ENCODE measurements around the gene ECEL1. TPM values are rescaled to one million over a fixed set of nuclear protein-coding genes. Genes with fewer than 3 reads are reported as not detected.

The ECEL1 gene
- polyA plus RNA-seq, 1 donor: 0.39 TPM

DNA sequence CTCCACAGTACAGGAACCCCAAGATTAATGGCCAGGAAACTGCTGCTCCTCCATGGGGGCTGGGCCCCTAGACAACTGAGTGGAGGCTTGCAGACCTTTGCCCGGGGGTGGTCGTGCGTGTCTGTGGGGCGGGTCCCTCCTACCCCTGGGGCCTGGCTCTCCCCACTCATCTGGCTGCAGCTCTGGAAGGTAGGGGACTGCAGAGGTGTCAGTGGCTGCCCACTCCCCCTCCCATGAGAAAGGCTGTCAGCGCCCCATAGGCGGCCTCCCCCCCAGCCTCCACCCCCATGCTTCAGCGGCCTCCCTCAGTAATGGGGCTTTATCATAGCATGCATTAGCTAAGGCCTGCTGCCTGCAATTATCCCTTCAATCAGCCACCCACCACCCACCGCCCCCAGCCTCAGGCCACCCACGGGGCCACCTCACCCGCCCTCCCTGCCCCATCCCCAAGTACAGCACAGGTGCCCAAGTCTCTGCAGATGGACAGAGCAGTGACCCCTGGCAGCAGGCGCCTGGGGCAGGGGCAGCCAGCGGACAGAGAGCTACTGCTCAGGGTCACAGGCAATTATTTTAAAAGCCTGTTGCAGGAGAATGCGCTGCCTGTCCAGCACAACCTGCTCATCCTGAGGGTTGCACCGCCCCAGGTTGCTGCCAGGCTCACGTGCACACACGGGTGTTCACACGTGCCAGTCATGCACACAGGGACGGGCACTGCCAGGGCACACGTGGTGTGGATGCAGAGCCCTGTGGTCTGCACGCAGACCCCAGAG is 9.1 kb upstream of the ECEL1 start:
- DNase-seq: no peak

DNA sequence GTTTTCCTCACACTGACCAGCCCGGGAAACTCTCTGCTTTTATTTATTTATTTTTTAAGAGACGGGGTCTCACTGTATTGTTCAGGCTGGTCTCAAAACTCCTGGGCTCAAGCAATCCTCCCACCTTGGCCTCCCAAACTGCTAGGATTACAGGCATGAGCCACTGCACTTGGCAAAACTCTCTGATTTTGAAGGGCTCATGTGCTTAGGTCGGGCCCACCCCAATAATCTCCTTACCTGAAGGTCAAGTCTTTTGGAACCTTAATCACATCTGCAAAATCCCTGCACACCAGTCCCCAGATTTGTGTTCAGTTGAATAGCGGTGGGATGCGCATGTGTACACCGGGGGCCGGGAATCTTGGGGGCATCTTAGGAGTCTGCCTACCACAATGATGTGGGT is 7.7 kb upstream of the ECEL1 start:
- DNase-seq: no peak

DNA sequence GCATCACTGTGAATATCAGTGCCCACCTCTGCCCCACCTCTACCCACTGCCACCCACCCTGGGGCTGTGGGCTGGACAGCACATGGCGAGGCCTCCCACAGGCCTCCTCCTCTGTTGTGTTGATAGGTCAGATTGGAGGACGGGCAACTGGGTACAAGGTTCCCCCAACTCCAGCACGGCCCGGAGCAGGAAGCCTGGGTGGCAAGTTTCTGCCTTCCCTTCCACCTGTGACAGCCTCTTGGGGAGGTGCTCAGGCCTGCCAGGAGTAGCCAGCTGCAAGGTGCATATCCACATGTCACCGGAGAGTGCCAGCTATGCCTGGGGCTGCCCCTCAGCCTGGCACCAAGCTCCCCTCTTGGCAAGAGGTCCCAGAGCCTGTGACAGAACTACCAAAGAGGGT is 6.9 kb upstream of the ECEL1 start:
- DNase-seq: no peak

DNA sequence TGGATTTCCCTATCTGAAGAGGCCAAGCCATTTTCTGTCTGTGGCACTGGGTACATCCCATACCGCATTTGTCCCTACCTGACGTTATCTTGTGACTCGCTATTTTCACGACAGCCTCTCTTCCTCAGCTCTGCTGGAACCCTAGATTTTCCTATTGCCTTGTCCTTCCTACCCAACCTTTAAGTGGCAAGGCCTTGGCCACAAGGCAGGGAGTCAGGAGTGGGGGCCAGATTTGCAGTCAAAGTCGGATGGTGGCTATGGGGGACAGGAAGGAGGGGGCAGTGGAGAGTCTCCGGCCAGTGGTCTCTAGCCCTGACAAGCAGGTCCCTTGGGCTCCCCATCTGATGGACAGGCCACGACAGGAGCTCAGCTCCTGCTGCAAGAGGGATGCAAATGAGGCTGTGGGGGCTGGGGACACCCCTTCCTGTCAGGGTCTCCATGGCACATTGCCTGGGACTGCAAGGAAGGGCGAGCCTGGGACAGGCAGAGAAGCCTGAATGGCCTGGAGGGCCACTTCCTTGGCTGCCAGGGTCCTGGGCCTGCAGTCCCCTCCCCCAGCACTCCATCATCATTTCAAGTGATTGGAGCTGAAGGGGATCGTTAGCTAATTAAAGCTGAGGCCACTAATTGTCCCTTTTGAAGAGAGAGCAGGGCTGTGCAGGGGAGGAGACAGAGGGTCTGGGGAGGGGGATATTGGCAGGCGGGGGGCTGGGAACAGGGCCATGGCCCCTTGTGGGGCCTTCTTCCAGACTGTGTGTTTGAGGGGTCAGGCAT is 6.3 kb upstream of the ECEL1 start:
- no peak for DNase-seq

DNA sequence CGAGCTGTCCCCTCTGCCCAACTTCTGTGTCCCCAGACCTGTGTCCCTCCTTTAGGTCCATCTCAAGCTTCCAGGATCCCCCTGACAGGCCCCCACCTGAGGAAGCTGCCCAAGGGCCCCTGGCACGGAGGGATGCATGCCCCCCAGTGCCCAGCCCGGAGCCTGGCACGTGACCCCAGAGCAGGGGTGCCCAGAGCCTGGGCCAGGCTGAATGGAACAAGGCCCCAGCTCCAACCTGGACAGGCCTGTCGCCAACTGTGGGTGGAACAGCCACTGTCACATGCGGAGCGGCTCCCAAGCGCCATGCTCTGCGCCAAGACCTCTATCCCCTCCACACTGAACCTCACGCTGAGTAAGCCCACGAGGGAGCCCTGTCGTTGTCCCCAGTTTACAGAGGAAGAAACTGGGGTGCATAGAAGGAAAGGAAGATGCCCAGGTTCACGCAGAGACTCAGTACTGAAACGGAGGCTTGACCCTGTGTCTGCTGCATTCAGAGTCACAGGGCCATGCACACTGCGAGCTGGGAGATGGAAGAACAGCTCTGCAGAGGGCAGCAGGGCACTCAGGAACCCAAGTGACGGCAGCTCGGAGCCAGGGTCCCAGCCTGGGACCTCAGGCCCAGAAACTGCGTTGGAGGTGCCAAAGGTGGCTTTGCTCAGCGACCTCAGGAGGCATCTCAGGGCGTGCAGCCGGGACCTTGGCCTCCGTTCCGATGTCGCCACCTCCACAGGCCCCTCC is 5.5 kb upstream of the ECEL1 start:
- DNase-seq: no peak

DNA sequence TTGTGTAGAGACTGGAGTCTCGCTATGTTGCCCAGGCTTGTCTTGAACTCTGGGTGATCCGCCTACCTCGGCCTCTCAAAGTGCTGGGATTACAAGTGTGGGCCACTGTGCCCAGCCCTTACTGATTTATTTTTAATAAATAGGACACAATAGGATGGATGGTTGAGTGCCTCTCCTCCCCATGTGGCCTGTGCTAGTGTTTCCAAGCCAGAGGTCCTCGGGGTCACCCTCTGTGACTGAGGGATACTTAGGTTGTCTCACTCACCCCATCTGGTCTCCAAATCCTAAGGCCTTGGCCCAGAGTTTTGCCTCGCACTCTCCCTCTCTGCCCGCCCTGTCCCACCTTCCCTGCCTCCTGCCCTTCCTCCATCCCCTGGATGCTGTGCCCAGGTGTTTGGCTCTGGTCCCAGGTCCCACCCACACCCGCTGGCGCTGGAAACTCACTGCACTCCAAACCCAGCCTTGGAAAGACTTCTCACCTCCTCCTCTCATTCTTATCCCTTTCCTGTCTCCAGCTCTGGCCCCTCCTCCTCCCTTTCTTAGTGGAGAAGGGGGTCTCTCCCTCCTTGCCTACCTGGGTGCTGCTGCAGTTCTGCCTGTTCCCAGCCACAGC is 4.7 kb upstream of the ECEL1 start:
- DNase-seq: no peak

DNA sequence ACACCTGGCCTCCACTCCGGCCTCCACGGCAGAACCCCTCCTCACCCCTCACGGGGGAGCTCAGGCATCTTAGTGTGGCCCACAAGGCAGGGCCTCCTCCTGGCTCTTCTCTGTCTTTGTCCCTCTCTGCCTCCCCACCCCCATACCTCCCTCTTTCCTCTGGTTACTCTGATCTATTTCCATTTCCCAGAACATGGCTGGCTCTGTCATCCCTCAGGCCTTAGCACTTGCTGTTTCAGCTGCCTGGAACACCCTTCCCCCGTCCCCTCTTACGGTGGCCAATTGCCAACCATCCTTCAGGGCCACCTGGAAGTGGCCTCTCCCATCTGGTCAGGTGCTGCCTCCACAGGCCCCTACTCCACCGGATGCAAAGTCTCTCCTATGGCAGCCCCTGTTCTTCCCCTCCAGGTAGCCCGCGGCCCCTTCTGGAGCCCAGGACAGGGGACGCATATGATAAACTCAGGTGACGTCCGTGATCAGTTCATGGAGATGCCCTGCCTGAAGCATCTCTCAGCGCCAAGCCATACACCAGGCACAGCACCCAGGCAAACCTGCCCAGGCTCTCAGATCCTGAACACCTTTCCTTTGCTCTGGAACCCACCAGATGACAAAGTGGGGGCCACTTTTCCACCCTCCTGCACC is 3.6 kb upstream of the ECEL1 start:
- no peak for DNase-seq

DNA sequence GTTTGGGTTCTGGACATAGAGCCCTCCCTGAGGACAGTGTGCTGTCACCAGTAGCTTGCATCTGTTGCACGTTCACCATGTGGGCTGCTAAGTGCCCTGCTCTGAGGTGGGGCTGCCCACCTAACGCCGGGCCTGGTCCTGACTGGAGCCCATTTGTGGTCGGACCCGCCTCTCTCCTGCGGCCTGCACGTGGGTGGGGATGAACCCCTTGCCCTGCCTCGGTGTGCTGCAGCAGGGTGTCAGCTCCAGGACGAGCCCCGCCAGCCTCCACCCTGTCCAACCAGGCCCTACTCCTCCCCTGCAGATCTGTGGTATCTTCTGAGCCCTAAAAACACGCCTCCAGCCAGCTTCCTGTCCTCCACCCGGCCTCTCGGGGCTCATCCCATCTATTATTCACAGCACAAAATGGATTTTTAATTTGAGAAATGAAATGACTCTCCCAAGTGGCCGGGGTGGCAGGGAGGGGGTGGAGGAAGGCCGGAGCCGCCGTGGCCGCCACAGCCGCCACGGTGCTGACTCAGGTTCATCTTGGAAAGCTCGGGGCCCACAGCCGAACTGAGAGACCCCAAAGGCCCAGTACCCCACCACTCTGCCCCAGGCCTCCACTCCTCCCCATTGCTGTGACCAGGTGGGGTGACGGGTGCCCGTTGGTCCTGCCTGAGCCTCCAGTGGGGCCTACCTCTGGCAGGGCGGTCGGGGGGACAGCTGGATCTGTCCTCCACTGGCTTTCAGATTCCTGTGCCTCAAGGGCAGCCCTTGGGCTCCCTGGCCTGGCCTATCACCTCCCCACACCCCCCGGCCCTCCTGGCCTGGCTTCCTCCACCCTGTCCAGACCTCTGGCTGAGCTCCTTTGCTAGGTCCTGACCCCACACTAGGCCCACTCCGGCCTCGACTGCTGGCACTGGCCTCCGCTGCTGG is 2.8 kb upstream of the ECEL1 start:
- DNase-seq: no peak

DNA sequence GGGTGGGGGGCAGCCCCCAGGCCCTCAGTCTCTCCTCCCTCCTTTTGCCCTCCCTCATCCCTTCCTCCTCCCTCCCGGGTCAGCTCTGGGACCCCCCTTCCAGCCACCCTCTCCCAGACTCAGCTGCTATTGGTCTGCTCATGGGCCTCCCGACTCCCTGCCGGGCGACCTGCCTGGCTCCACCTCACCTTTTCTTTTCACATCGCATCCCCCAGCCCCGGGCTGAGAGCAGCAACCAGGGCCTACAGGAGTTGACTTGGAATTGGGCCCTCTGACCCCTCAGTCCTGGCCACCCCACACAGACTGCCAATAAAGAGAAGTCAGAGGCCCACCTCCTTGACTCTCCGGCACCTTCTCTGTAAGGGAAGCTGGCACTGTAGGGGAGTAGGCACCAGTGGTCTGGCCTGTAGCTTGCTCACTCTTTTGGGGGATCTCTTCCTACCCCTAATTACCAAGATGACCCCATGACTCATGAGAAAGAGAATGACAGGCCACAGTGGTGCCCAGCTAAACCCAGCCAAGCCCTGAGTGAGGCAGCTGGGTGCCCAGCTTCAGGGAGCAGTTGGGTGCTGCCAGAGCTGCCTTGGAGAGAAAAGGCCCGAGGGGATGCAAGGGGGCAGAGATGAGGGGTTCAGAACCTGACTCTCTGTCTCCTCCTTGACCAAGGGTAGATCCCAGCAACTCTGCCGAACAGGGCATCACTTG is 2.0 kb upstream of the ECEL1 start:
- DNase-seq: no peak

DNA sequence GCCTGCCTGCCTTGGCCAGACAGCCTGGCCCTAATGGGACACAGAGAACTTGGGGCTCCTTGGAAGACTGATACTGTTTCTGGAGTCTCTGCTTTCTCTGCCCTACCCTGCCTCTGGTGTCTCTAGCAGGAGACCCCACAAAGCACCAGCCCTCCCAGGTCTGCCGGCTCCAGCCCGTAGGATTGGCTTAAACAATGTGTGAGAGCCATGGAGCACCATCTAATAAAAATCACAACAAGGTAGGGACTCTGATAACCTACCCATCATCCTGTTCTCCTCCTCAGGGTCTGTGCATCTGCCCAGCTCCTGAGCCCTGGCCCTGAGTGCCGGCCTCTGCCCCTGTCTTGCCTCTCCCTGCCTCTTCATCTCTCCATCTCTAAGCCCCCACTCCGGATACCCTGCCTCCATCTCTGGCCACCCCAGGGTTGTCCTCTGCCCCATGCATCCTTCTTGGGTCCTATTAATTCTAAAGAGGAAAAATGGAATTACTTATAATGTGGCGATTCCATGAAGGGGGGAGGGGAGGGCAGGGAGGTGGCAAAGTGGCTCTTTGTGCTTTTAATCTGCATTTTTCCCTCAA is 1.2 kb upstream of the ECEL1 start:
- DNase-seq: no peak

DNA sequence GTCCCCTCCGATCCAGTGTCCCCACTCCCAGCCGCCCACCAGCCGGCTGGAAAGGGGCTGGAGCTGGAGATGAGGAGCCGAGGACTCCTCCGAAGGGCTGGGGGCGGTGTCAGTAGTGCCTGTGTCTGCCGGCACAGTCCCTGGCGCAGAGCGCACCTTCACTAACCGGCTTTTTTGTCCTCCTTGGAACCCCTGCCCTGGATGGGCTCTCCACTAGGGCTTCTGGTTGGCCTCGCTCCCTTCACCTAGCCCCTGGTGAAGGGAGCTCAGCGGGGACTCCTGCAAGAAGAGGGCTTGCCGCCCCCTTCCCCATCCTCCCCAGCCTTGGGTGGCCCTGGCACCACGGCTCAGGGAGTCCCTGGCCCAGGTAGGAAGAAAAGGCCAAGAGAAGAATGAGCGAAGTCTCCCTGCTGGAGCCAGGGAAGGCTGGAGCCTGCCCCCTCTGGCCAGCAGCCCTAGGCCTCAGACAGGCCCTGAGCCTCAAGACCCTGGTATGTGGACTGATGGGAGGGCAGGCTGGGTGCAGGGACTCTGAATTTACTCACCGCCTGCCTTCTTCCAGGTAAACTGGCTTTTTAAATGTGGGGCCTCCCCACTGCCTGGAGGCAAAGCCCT is 570 bp upstream of the ECEL1 start:
- DNase-seq: no peak

DNA sequence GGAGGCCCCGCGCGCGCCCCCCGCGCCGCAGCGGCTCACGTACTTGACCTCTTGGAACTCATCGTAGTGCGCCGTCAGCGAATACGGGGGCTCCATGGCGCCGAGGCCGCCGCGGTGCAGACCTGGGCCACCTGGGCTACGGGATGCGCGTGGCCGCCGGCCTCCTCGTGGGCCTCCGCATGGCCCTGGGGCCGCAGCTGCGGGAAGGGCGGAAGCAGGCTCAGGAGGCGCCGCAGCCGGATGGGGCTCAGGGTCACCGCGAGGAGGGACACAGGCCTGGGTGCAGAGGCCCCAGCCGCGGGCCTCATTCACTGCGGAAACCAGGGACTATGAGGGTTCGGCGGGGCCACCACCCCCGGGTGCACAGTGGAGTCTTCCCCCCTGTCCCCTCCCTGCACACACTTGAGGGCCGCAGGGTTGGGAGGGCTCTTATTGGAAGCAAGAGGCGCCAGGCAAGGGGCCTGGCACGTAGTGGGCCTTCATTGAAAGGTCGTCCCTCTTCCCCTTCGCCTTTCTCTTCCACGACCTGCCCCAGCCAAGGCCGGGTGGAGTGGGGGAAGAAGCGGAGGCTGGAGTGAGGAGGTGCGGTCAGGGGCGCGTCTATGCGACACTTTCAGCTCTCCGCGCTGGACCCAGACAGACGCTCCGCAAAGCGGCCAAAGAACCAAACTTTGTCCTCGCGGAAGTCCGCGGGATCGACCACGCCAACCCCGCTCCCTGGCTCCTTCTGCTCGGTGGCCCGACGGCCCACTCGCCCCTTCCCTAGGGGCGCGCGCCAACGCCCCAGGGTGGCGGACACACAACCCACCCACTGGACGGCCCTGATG is 863 bp downstream of the ECEL1 start:
- DNase-seq: no peak

DNA sequence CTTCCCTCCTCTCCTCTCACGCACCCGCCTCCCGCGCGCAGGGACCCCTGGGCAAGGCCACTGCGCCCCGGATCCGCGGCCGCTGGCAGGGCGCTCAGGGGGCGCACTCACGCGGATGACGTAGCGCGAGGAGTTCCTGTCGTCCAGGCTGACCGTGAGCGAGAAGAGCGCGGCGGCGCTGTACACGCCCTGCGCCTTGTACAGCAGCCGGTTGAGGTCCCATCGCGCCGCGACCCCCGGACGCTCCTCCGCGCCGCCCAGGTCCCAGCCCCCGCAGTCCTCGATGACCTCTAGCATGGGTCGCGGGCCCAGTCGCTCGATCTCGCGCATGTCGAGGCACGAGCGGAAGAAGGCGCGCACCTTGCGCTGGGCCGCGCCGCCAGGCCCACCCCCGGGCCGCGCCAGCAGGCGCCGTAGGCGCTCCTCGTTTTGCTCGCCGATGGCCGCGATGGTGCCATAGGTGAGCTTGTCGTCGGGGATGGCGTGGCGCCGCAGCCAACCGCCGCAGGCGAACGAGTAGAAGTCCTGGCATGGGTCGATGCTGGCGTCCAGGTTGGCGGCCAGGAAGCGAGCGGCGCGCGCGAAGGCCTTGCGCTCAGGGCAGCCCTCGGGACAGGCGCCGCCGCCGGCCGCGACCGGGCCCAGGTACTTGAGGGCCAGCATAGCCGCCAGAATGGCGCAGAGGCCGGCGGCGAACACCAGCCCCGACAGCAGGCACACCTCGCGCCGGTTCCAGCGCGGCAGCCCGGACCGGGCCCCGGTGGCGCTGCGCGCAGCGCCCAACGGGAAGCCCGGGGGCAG is 1.7 kb downstream of the ECEL1 start:
- no peak for DNase-seq

DNA sequence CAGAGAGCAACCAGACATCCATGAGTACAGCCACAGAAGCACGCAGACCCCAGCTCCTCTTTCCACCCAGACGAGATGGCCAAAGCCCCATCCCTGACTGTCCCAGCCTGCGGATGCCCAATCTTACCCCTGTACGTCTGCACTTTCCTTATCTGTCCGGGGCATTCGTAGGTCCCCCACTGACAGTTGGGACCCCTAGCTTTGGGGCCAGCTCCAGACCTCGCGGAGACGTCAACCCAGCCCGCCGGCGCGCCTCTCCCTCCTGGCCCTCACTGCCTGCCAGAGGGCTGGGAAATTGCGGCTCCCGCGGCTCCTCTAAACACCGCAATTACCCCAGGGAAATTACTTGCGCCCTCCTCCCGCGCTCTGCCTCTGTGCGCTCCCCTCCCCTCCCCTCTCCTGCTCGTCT is 2.3 kb downstream of the ECEL1 start:
- no peak for DNase-seq

DNA sequence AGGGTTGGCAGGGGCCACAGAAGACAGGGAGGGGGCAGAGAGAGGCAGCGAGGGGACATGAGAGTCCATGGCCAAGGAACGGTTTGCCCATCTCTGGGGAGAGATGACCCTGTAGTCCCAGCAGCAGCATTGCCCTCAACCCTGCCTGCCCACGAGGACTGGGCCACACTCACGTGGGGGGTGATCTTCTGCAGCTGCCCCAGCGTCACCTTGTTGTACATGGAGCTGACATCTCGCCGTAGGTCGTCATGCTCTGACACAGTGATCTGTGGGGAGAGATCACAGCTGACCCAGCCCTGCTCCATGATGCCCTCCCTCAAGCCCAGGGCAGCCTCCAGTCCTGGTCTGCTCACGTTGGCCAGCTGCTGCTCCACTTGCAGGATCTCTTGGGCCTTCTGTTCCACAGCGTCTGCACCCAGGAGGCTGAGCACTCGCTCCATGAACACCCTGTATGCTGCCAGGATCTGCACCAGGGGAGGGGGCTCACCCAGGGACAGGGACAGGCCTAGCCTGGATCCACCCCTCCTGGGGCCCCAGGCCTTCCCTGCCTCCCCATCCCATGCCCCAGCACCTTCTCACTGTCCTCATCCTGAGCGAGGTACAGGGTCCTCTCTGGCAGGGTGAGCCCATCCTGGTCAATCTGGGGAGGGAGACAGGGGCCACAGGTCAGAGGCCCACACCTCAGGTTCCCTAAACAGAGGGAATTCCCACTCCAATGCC is 2.8 kb downstream of the ECEL1 start:
- no peak for DNase-seq

DNA sequence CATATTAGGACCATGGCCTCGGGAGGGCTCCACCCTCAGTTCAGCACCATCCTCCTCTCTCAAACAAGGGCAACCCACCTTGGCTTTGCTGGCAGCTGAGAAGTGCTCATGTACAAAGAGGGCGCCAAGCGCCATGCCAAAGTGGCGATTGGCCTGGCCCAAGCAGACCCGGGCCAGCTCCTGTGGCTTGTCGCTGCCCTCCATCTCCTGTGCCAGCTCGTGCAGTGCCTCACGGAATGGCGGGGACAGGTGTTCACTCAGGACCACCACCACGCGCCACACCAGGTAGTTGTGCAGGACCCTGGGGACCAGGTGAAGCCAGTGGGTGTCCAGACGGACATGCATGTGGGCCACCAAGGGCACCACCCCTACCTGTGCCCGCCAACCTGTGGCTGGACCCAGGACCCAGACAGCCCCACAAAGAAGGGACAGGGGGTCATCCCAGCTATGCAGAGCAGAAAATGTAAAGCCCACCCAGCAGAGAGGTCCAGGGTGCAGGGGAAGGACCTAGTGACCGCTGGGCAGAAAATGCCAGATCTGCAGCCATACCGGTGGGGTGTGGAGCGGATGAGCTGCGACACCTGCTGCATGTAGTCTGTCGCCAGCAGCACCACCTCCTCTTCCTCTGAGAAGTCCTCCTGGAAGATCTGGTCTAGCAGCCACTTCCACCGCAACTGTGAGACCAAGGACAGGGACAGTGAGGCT is 3.6 kb downstream of the ECEL1 start:
- no peak for DNase-seq

Data from hindlimb muscle (tissue), 1 donor.